Measurements from ENCODE around the gene SMYD4.

SMYD4 gene

GRCh38 chr17:1729966-1730325 is 99.8 kb downstream of the SMYD4 start:
- no peak for DNase-seq
